GM18507 (cell line): ENCODE data around the gene TCTN1.

ENCODE experiments used
- DNase-seq: peaks from one replicate; pipeline ENCODE4 v3.0.0; 2011; ENCODE audit warnings: low read depth; ENCODE audit not compliant: insufficient read length; ENCODE audit errors: extremely low spot score
- FAIRE-seq: peaks from 2 replicates; lab custom pipeline; 2011; peaks lifted over from hg19 to GRCh38; lab: Jason Lieb, UNC

The TCTN1 gene

GRCh38 chr12:110697236-110697635 is 83.3 kb downstream of the TCTN1 start:
- FAIRE-seq: no peak

GRCh38 chr12:110698171-110698902 is 84.4 kb downstream of the TCTN1 start:
- peak; percentile 71 for DNase-seq
- peak; percentile 93 for FAIRE-seq

More at GRCh38 chr12:110697236-110697635, 83.3 kb downstream of the TCTN1 start:
- no peak for DNase-seq
